Spleen (tissue), 11 donors: Measurements from ENCODE around the gene CFAP97. TPM values are rescaled to one million over a fixed set of nuclear protein-coding genes. Genes with fewer than 3 reads are reported as not detected.

Source experiments
- DNase-seq: peaks from one replicate; pipeline ENCODE4 v3.0.0-alpha.2; 2020
- H3K27ac ChIP-seq, 8 donors: fragments of 200-600 bp; sonication (generic) in 7 of 8; 1 replicate in 4 of 8; 2 replicates in 4 of 8; pipeline versions ENCODE4 v1.5.0 to v1.8.0; 2016 to 2021; ENCODE audit warnings: inconsistent platforms in 4 of 8, mild to moderate bottlenecking in 4 of 8, moderate library complexity in 1 of 8
- H3K27me3 ChIP-seq, 7 donors: fragments of 200-600 bp; sonication (generic) in 6 of 7; replicated peaks in 1 of 7; 1 replicate in 4 of 7; 2 replicates in 3 of 7; pipeline versions ENCODE4 v1.5.0 to v1.8.0; 2016 to 2021; ENCODE audit warnings: inconsistent platforms in 3 of 7, mild to moderate bottlenecking in 1 of 7
- H3K36me3 ChIP-seq, 6 donors: fragments of 200-600 bp; sonication (generic) in 5 of 6; 1 replicate in 4 of 6; 2 replicates in 2 of 6; pipeline versions ENCODE4 v1.5.0 to v1.8.0; 2016 to 2021; ENCODE audit warnings: inconsistent platforms in 2 of 6
- H3K4me1 ChIP-seq, 6 donors: fragments of 200-600 bp; sonication (generic) in 5 of 6; 1 replicate in 3 of 6; 2 replicates in 3 of 6; pipeline versions ENCODE4 v1.5.0 to v1.8.0; 2016 to 2021; ENCODE audit warnings: inconsistent platforms in 3 of 6
- H3K4me3 ChIP-seq, 8 donors: fragments of 200-600 bp; sonication (generic) in 7 of 8; 1 replicate in 4 of 8; 2 replicates in 4 of 8; pipeline versions ENCODE4 v1.5.0 to v1.8.0; 2016 to 2021; ENCODE audit warnings: inconsistent platforms in 4 of 8, mild to moderate bottlenecking in 4 of 8, moderate library complexity in 2 of 8
- H3K9me3 ChIP-seq, 8 donors: fragments of 200-600 bp; sonication (generic) in 7 of 8; 1 replicate in 4 of 8; 2 replicates in 4 of 8; pipeline versions ENCODE4 v1.5.0 to v1.8.0; 2016 to 2021; ENCODE audit warnings: inconsistent platforms in 4 of 8
- CTCF ChIP-seq, 11 experiments: fragments of 200-600 bp in 7 of 11; fragments of 450-650 bp in 4 of 11; sonication (generic) in 4 of 11; IDR thresholded peaks in 8 of 11; conservative IDR thresholded peaks in 3 of 11; 1 replicate in 7 of 11; 2 replicates in 4 of 11; pipeline versions ENCODE4 v1.4.0 to v1.8.0; 2016 to 2021; ENCODE audit warnings: antibody characterized with exemption in 11 of 11, inconsistent platforms in 4 of 11, mild to moderate bottlenecking in 1 of 11
- POLR2A ChIP-seq, 3 donors: fragments of 450-650 bp; IDR thresholded peaks; one replicate each; pipeline ENCODE4 v1.5.1; 2017; ENCODE audit warnings: antibody characterized with exemption in 3 of 3, mild to moderate bottlenecking in 1 of 3
- POLR2AphosphoS5 ChIP-seq, 3 donors: sonication (generic); formaldehyde crosslinking; IDR thresholded peaks; one replicate each; pipeline ENCODE4 v1.5.1; 2017; ENCODE audit warnings: antibody characterized with exemption in 3 of 3
- WGBS, 5 donors: extraction: QIAGEN DNeasy Blood & Tissue Kit in 3 of 5; methylation state at CpG; one replicate each; pipeline versions ENCODE4 v1.1.5 to v1.1.7; 2013 to 2018; 5-methylcytosine and 5-hydroxymethylcytosine counted together
- intact Hi-C: fragments of 100-400 bp; cut with DNase I; formaldehyde crosslinking; loops from one replicate; pipeline ENCODE4 v1.15.0; 2023; ENCODE audit warnings: low total_unique reads
- polyA plus RNA-seq, 3 donors: library from polyadenylated mRNA; stranded (reverse); fragments of 200-250 nt; gene quantifications; one replicate each; pipeline ENCODE4 v1.2.1, GENCODE V29; 2013
- total RNA-seq, 7 donors: library from RNA; depleted of rRNA in 3 of 7; stranded (reverse); fragments of >200 nt in 3 of 7; fragmentation: NEBNext Ultra II Directional in 4 of 7; extraction: Animal tissue kit (Norgen Biotek cat#: 25700) in 4 of 7; gene quantifications; one replicate each; pipeline versions ENCODE4 v1.1.0 to v1.2.1, GENCODE V29; 2016 to 2021
- donor health status: healthy with polysubstance abuse.
- donor health status: DM: no; HTN: no; CAD: no; lungs with moderate emphysema.
- donor health status: DM: no; HTN: no; CAD: no.
- donor health status: Bipolar disorder and iron deficiency.
- donor health status: healthy.
- donor health status: DM: no; HTN: no; CAD: no.
- donor health status: DM: yes; HTN: yes; CAD: no.

The CFAP97 gene
- total and polyA plus RNA-seq, 10 donors = 4.8 to 48.6 (median 39.0) TPM

GRCh38 chr4:185118876-185119275 is 84.9 kb downstream of the CFAP97 start:
- intact Hi-C loops = no loop called here
- no peak overlapping the region for H3K4me3 ChIP-seq
- peaks cover 0 to 7% (median under 1%) of the 10 kb centered on the region in 6 donors for H3K4me1 ChIP-seq
- H3K36me3 ChIP-seq = no peaks in the 10 kb centered on the region
- H3K27ac ChIP-seq = no peak overlapping the region
- H3K9me3 ChIP-seq = no peaks in the 10 kb centered on the region
- WGBS, 5 donors = 92 to 96% (median 93%) methylated on average over 7 of the region's 7 CpGs
- DNase-seq = no peak
- TF ChIP-seq CTCF (IDR thresholded peaks at IDR 0.05 in 8 of 11, conservative IDR thresholded peaks at IDR 0.05 in 3 of 11) (no peak), POLR2A (IDR thresholded peaks at IDR 0.05) (no peak), POLR2AphosphoS5 (IDR thresholded peaks at IDR 0.05) (no peak)
- peaks cover 0 to 15% (median 0%) of the 10 kb centered on the region in 7 donors for H3K27me3 ChIP-seq

- no peak for DNase-seq
- 83 to 91% (median 91%) methylated on average over 7 of the region's 7 CpGs for WGBS, 5 donors
- intact Hi-C loops = no loop called here
- Histone ChIP-seq H3K36me3 (no peaks in the 10 kb centered on the region), H3K27me3 (peaks cover 0 to 15% (median 0%) of the 10 kb centered on the region in 7 donors), H3K9me3 (no peaks in the 10 kb centered on the region), H3K27ac (no peak overlapping the region), H3K4me1 (peaks cover 2 to 20% (median 11%) of the 10 kb centered on the region in 6 donors), H3K4me3 (no peak overlapping the region)
- TF ChIP-seq CTCF (IDR thresholded peaks at IDR 0.05 in 8 of 11, conservative IDR thresholded peaks at IDR 0.05 in 3 of 11) = no peak
- no peak for TF ChIP-seq POLR2A (IDR thresholded peaks at IDR 0.05)
- no peak for TF ChIP-seq POLR2AphosphoS5 (IDR thresholded peaks at IDR 0.05)
These were observed 86.4 kb downstream of the CFAP97 start for GRCh38 chr4:185117300-185117934.

GRCh38 chr4:185115827-185116232 is 88.0 kb downstream of the CFAP97 start:
- Histone ChIP-seq H3K9me3 (no peaks in the 10 kb centered on the region), H3K4me3 (no peak overlapping the region), H3K27me3 (peaks cover 0 to 11% (median 0%) of the 10 kb centered on the region in 7 donors), H3K4me1 (peaks cover 9 to 35% (median 18%) of the 10 kb centered on the region in 6 donors), H3K36me3 (no peaks in the 10 kb centered on the region), H3K27ac (peak overlapping the region in 2 of 8 donors; percentile 23 to 35)
- 32 to 62% (median 39%) methylated on average over 9 of the region's 9 CpGs for WGBS, 5 donors
- intact Hi-C loops = no loop called here
- no peak for DNase-seq
- TF ChIP-seq POLR2AphosphoS5 (IDR thresholded peaks at IDR 0.05) (peak in 2 of 3 donors; percentile 56 to 86), CTCF (IDR thresholded peaks at IDR 0.05 in 8 of 11, conservative IDR thresholded peaks at IDR 0.05 in 3 of 11) (no peak), POLR2A (IDR thresholded peaks at IDR 0.05) (no peak)

GRCh38 chr4:185113340-185113739 is 90.5 kb downstream of the CFAP97 start:
- Histone ChIP-seq H3K27me3 (no peaks in the 10 kb centered on the region), H3K27ac (peak overlapping the region in 6 of 8 donors; percentile 8 to 80 (median 73)), H3K4me1 (peaks cover 9 to 36% (median 20%) of the 10 kb centered on the region in 6 donors), H3K4me3 (no peak overlapping the region), H3K9me3 (no peaks in the 10 kb centered on the region), H3K36me3 (no peaks in the 10 kb centered on the region)
- intact Hi-C loops = no loop called here
- 49 to 72% (median 62%) methylated on average over 2 of the region's 2 CpGs for WGBS, 5 donors
- no peak for TF ChIP-seq POLR2A (IDR thresholded peaks at IDR 0.05)
- no peak for TF ChIP-seq POLR2AphosphoS5 (IDR thresholded peaks at IDR 0.05)
- TF ChIP-seq CTCF (IDR thresholded peaks at IDR 0.05 in 8 of 11, conservative IDR thresholded peaks at IDR 0.05 in 3 of 11) = no peak
- DNase-seq = no peak
